Measurements from ENCODE around the gene LEP.
A peak's percentile ranks its signal among the peaks of the same experiment; 100 is the strongest.
"Not testable (repeated sequence)": the region's sequence is repeated elsewhere in the genome, so short reads cannot be mapped to it uniquely, and the experiment has no call there.

LEP gene

DNA sequence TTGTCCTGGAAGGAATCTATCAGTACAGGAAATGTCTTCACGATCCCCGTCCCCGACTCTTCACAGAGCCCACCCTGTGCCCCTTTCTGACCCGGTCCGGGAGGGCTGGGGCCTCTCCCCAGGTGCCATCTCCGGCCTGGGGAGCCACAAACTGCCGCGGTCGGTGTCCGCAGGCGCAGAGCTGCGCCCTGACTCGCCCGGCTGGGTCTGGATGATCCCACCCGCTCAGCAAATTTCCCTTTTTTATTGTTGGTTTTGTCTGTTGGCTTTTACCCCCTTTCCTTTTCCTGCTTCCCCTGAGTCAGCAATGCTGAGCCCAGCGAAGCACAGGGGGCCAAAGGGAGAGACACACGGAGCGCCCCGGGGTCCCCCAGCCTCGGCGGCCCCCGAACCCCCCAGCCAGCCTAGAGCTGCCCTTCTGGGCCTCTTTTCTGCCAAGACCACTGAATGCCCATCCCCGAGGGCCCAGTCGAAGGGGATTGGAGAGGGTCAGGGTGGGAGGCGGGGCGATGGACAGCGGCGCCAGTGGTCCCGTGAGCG, 30.9 kb downstream of the LEP start:
- DNase-seq (ENCODE audit: low spot score), result peak; percentile 29

- no peak for DNase-seq (ENCODE audit: low spot score)
Observed at GRCh38 chr7:128274246-128274883, 33.3 kb downstream of the LEP start.

DNA sequence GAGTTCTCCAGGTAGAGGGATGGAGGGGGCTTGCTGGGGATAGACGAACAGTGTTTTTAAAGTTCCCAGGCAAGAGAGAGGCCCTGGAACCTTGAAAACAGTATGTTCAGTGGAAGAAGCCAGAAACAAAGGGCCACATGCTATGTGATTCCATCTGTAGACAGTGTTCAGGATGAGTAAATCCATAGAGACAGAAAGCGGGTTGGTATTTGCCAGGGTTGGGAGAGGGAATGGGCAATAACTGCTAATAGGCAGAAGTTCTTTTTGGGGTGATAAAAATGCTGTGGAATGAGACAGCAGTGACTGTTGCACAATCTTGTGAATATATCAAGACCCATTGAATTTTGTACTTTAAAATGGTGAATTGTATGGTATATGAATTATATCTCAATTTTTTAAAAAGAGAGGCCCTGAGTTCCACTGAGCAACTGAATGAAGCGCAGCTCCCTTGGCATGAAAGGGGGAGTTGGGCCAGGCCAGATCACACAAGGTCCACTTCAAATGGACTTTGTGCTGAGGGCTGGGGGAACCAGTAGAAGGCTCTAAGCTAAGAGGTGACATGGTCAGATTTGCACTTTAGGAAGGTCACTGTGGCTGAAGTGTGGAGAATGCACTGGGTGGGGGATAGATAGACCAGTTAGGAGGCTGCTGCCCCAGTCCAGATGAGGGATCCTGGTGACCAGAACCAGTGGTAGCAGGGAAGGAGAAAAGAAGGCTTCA, 34.0 kb downstream of the LEP start:
- no peak for DNase-seq (ENCODE audit: low spot score)

- DNase-seq (ENCODE audit: low spot score), result no peak
Observed at GRCh38 chr7:128275681-128276080, 34.6 kb downstream of the LEP start.

DNA sequence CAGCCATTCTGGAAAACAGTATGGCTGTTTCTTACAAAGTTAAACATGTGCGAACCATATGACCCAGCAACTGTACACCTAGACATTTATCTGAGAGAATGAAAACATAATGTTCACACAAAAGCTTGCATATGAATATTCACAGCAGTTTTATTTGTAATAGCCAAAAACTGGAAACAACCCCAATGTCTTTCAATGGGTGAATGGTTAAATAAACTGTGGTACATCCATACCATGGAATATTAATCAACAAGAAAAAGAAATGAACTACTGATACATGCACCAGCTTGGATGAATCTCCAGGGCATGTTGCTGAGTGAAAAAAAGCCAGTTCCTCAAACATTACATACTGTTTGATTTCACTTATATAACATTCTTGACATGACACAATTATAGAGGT, 37.3 kb downstream of the LEP start:
- DNase-seq (ENCODE audit: low spot score), result no peak

DNA sequence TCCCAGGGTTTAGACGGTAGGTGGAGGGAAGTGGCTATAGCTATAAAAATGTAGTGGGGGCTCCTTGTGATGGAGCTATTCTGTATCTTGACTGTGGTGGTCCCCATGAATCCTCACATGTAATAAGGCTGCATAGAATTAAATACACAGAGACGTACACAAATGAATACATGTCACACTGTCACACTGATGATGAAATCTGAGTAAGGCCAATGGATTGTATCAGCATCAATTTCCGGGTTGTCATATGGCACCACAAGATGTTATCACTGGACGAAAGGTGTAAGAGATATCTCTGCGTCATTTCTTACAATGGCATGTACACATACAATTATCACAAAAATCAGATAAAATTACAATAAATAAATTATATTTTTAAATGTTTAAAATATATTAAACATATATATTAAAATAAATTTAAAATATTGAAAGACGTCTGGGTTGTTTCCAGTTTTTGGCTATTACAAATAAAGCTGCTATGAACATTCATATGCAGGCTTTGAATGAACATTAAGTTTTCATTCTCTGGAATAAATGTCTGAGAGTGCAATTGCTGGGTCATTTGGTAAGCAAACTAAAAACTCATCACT, 38.1 kb downstream of the LEP start:
- DNase-seq (ENCODE audit: low spot score), result no peak

GRCh38 chr7:128280451-128280850, 39.4 kb downstream of the LEP start:
- not testable (repeated sequence) for DNase-seq (ENCODE audit: low spot score)

DNA sequence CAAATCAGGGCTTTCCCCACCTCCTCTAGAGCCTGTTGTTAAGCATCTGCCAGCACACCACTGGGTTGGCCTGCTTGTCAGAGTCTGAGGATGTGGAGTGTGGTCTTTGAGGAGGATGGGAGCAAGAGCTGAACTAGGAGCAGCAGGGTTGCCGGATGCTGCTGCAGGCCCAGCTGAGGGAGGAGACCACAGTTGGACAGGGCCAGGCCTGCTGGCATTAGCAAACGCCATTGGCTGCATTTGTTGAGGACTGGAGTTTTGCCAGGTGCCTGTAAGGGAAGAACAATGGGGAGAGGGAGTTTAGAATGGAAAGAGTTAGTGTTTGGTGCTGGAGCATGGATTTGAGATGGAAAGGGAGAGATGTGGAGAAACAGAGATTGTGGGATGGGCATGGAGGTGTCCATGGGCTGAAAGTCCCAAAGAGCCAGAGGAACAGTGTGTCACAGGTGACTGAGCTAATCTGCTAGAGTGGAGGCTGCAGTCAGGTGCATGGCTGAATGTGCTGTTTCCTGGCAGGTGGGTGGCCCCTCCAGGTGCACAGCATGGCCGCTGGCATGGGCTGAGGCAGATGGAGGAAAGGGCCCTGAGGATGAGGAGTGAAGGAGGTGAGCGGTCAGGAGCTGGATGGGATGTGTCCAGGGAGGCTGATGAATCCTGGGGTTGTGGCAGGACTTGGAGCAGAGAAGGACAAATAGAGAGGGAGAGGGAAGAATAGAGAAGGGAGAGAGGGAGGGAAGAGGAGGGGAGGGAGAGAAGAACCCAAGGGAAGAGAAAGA, 40.7 kb downstream of the LEP start:
- no peak for DNase-seq (ENCODE audit: low spot score)

DNA sequence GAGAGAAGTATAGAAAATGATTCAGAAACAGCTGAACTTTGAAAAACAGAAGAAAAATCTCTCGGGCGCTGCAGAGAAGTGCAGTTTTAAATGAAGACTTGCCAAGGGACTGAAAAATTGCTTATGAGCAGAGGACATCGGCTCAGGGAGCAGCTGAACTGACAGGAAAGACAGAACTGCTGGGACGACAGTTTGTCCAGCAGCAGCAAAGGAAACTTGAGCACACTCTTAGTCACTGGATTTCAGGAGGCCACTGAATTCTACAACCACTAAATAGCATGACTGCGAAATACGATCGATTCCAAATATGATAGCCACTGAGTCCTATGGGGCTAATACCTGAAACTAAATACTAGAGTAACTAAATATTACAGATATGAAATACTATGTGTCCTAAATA, 43.0 kb downstream of the LEP start:
- DNase-seq (ENCODE audit: low spot score), result no peak

DNA sequence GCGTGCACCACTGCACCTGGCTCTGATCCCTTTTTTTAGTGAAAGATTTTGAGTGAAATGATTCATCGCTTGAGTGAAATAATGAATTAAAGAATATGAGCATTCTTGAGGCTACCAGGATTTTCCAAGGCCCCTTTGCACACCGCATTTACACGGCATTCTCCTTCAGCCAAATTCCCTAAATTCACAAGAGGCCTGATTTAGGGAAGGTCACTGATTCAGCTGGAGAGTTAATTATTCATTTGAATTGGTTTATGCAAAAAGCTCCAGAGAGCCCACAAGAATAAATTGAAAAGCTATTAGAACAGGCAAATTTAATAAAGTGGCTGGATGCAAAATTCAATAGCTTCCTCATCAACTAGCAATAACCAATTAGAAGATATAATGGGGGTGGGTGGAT, 46.5 kb downstream of the LEP start:
- DNase-seq (ENCODE audit: low spot score), result no peak

DNA sequence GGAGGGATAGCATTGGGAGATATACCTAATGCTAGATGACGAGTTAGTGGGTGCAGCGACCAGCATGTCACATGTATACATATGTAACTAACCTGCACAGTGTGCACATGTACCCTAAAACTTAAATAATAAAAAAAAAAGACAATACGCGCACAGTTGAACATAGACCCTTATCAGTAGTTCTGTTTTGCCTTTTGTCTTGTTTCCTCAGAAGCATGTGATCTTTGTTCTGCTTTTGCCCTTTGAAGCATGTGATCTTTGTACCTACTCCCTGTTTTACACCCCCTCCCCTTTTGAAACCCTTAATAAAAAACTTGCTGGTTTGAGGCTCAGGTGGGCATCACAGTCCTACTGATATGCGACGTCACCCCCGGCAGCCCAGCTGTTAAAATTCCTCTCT, 56.9 kb downstream of the LEP start:
- DNase-seq (ENCODE audit: low spot score), result not testable (repeated sequence)

GRCh38 chr7:128299109-128299607, 58.1 kb downstream of the LEP start:
- no peak for DNase-seq (ENCODE audit: low spot score)

DNA sequence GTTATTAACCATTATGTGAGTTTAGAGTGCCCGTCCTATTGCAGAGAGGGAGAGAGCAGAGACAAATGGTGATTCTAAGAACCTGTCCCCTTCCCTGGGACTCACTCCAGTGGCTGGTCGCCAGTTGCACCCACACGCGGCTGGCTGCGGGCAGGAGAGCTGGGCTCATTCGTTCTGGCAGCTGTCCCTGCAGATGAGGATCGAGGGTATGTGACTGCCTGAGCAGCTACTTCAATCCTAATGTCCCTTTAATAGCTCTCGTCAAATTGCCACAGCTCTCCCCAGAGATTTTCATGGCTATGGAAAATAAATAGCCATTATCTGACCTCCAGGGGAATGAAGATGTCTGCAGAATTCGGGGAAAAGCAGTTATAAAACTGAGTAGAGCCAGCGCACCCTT, 61.1 kb downstream of the LEP start:
- DNase-seq (ENCODE audit: low spot score), result no peak

GRCh38 chr7:128303133-128303532, 62.1 kb downstream of the LEP start:
- no peak for DNase-seq (ENCODE audit: low spot score)

GRCh38 chr7:128303643-128304042, 62.6 kb downstream of the LEP start:
- no peak for DNase-seq (ENCODE audit: low spot score)

DNA sequence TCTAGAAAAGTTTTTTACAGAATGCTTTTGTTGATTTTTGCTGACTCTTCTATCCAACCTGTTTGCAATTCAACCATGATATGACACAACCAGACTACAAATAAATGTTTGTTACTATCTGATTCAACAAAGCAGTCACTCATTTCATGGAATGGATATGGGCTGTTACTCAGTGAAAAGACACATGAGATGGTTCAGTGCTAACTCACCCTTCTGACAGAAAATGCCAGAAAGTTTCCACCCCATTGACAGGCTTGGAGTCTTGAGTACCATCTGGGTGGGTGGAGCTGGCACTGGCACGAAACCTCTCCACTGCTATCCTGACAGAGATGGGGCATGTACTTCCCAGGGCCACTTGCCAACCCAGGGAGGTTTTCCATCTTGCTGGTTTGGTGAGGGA, 63.1 kb downstream of the LEP start:
- no peak for DNase-seq (ENCODE audit: low spot score)

- DNase-seq (ENCODE audit: low spot score), result no peak
Observed at GRCh38 chr7:128307061-128307460, 66.0 kb downstream of the LEP start.

All from hepatic stellate cell (primary cell).